Lower leg skin (tissue), 3 donors: ENCODE measurements around the gene USP7.

ENCODE experiments used
- CTCF ChIP-seq, 3 donors: fragments of 450-650 bp; IDR thresholded peaks; one replicate each; pipeline ENCODE4 v1.5.1; 2016; ENCODE audit warnings: antibody characterized with exemption in 3 of 3, mild to moderate bottlenecking in 3 of 3, moderate library complexity in 2 of 3
- POLR2A ChIP-seq, 2 donors: fragments of 450-650 bp; IDR thresholded peaks; one replicate each; pipeline ENCODE4 v1.6.1; 2016 to 2017; ENCODE audit warnings: antibody characterized with exemption in 2 of 2, mild to moderate bottlenecking in 1 of 2, moderate library complexity in 1 of 2

GRCh38 chr16:8852534-8852933, 111.2 kb downstream of the USP7 start:
- TF ChIP-seq CTCF (IDR thresholded peaks at IDR 0.05) = no peak
- TF ChIP-seq POLR2A (IDR thresholded peaks at IDR 0.05) = no peak
